Spinal cord (tissue), 10 donors: ENCODE measurements around the gene ARFGEF2. TPM values are rescaled to one million over a fixed set of nuclear protein-coding genes. Genes with fewer than 3 reads are reported as not detected.
"Not testable (repeated sequence)": the region's sequence is repeated elsewhere in the genome, so short reads cannot be mapped to it uniquely, and the experiment has no call there.

ENCODE experiments used
- DNase-seq, 6 donors: peaks; one replicate each; pipeline versions ENCODE4 v3.0.0 to v3.0.0-alpha.2; 2013 to 2015; ENCODE audit warnings: low spot score in 6 of 6, low read depth in 4 of 6
- H3K27ac ChIP-seq: one replicate; pipeline ENCODE4 v1.5.1; 2013; ENCODE audit warnings: low read depth, low read length, control low read depth
- H3K27me3 ChIP-seq: one replicate; pipeline ENCODE4 v1.6.1; 2013; ENCODE audit warnings: low read length; ENCODE audit not compliant: control insufficient read depth, insufficient read depth
- H3K36me3 ChIP-seq: one replicate; pipeline ENCODE4 v1.6.1; 2013; ENCODE audit warnings: low read length; ENCODE audit not compliant: control insufficient read depth, insufficient read depth
- H3K4me1 ChIP-seq: one replicate; pipeline ENCODE4 v1.6.1; 2013; ENCODE audit warnings: low read length; ENCODE audit not compliant: control insufficient read depth, insufficient read depth
- H3K4me3 ChIP-seq: one replicate; pipeline ENCODE4 v1.5.1; 2013; ENCODE audit warnings: low read depth, low read length, control low read depth
- H3K9me3 ChIP-seq: one replicate; pipeline ENCODE4 v1.6.1; 2013; ENCODE audit warnings: low read length; ENCODE audit not compliant: control insufficient read depth, insufficient read depth
- WGBS: methylation state at CpG from one replicate; pipeline ENCODE4 v1.1.5; 2013; ENCODE audit warnings: missing lambda C conversion rate; ENCODE audit not compliant: insufficient coverage; 5-methylcytosine and 5-hydroxymethylcytosine counted together
- polyA plus RNA-seq, 2 donors: library from polyadenylated mRNA; unstranded; fragments of 120-200 nt; gene quantifications; one replicate each; pipeline ENCODE4 v1.2.1, GENCODE V29; 2013; ENCODE audit not compliant: insufficient read length in 2 of 2
- total RNA-seq, 2 donors: library from RNA; depleted of rRNA in 1 of 2; stranded (reverse); fragments of 120-200 nt in 1 of 2; fragments of >200 nt in 1 of 2; gene quantifications; one replicate each; pipeline versions ENCODE4 v1.2.3 to v1.2.4, GENCODE V29; 2013 to 2014
- donor health status: healthy.

The ARFGEF2 gene
- total and polyA plus RNA-seq, 4 donors: 13.5 to 45.1 (median 20.4) TPM

- not testable (repeated sequence) for H3K4me1 ChIP-seq, H3K4me3 ChIP-seq, DNase-seq, H3K27me3 ChIP-seq, H3K9me3 ChIP-seq, H3K27ac ChIP-seq, H3K36me3 ChIP-seq
- 100% methylated on average over 1 of the region's 5 CpGs for WGBS
These were observed 12.9 kb downstream of the ARFGEF2 start for GRCh38 chr20:48934273-48934877.

DNA sequence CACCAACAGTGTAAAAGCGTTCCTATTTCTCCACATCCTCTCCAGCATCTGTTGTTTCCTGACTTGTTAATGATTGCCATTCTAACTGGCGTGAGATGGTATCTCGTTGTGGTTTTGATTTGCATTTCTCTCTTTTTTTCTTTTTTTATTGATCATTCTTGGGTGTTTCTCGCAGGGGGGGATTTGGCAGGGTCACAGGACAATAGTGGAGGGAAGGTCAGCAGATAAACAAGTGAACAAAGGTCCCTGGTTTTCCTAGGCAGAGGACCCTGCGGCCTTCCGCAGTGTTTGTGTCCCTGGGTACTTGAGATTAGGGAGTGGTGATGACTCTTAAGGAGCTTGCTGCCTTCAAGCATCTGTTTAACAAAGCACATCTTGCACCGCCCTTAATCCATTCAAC, 13.5 kb downstream of the ARFGEF2 start:
- DNase-seq, H3K4me3 ChIP-seq, H3K4me1 ChIP-seq, H3K27ac ChIP-seq, H3K36me3 ChIP-seq, H3K9me3 ChIP-seq, H3K27me3 ChIP-seq: not testable (repeated sequence)
- WGBS: no CpG with 5 or more reads among the region's 7 CpGs

DNA sequence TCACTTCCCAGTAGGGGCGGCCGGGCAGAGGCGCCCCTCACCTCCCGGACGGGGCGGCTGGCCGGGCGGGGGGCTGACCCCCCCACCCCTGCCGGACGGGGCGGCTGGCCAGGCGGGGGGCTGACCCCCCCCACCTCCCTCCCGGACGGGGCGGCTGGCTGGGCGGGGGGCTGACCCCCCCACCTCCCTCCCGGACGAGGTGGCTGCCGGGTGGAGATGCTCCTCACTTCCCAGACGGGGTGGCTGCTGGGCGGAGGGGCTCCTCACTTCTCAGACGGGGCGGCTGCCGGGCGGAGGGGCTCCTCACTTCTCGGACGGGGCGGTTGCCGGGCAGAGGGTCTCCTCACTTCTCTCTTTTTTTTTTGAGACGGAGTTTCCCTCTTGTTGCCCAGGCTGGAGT, 14.7 kb downstream of the ARFGEF2 start:
- H3K36me3 ChIP-seq, H3K4me1 ChIP-seq, H3K4me3 ChIP-seq, H3K27ac ChIP-seq, DNase-seq, H3K27me3 ChIP-seq, H3K9me3 ChIP-seq: not testable (repeated sequence)
- 91% methylated on average over 8 of the region's 30 CpGs for WGBS

DNA sequence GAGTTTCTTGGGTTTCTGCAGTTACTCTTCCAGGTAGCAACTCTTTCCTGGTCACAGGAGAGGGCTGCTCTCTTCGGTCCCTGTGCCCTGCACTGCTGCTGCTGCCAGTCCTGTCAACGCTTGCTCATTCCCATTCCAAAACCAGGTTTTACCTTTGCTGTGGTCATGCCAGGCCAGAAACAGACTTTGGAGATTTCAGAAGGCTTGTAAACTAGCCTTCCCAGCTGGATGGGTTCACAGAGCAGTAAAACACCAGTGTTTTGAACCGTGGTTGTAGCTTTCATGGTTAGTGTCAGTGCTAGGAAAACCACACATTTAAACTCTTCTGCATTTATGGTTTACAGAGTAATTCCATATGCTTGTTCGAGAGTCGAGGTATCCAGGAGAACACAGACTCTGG, 16.2 kb downstream of the ARFGEF2 start:
- no peaks in the 10 kb centered on the region for H3K27me3 ChIP-seq
- no peaks in the 10 kb centered on the region for H3K36me3 ChIP-seq
- H3K4me3 ChIP-seq: no peak overlapping the region
- H3K4me1 ChIP-seq: peaks cover 5% of the 10 kb centered on the region
- H3K9me3 ChIP-seq: no peaks in the 10 kb centered on the region
- H3K27ac ChIP-seq: no peak overlapping the region
- no peak for DNase-seq
- 63% methylated on average over 2 of the region's 5 CpGs for WGBS

- Histone ChIP-seq H3K27ac (no peak overlapping the region), H3K27me3 (no peaks in the 10 kb centered on the region), H3K4me1 (peaks cover 5% of the 10 kb centered on the region), H3K36me3 (peaks cover 3% of the 10 kb centered on the region), H3K9me3 (no peaks in the 10 kb centered on the region), H3K4me3 (no peak overlapping the region)
- 56% methylated on average over 2 of the region's 6 CpGs for WGBS
- no peak for DNase-seq
These were observed 17.2 kb downstream of the ARFGEF2 start for GRCh38 chr20:48938670-48939069.

DNA sequence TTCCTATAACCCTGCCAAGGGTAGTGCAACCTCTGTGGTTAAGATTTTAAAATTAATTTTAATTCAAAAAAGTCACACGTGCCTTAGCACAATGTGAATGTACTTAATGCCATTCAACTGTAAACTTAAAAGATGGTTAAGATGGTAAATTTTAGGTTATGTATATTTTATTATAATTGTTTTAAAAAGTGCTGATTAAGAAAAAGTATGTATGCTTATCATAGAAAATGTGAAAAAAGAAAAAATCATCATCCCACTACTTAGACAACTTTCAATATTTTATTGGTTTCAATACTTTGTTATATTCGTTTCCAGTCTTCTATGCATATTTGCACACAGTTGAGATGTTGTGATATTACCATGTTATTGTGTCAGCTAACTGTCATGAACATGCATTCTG, 18.7 kb downstream of the ARFGEF2 start:
- H3K4me1 ChIP-seq: peaks cover 5% of the 10 kb centered on the region
- H3K4me3 ChIP-seq: no peak overlapping the region

GRCh38 chr20:48941467-48941866, 20.0 kb downstream of the ARFGEF2 start:
- no peak overlapping the region for H3K4me3 ChIP-seq
- H3K4me1 ChIP-seq: peaks cover 5% of the 10 kb centered on the region
- DNase-seq: no peak
- H3K27ac ChIP-seq: no peak overlapping the region
- H3K36me3 ChIP-seq: peaks cover 11% of the 10 kb centered on the region
- WGBS: 69% methylated on average over 3 of the region's 4 CpGs
- no peaks in the 10 kb centered on the region for H3K27me3 ChIP-seq
- no peaks in the 10 kb centered on the region for H3K9me3 ChIP-seq

More for the DNA sequence above, 18.7 kb downstream of the ARFGEF2 start:
- H3K36me3 ChIP-seq: peaks cover 8% of the 10 kb centered on the region
- no CpG with 5 or more reads among the region's 2 CpGs for WGBS
- no peak for DNase-seq
- H3K27me3 ChIP-seq: no peaks in the 10 kb centered on the region
- no peak overlapping the region for H3K27ac ChIP-seq
- no peaks in the 10 kb centered on the region for H3K9me3 ChIP-seq

- Histone ChIP-seq H3K36me3 (peaks cover 11% of the 10 kb centered on the region), H3K27ac (no peak overlapping the region), H3K9me3 (no peaks in the 10 kb centered on the region), H3K27me3 (no peaks in the 10 kb centered on the region), H3K4me1 (no peaks in the 10 kb centered on the region), H3K4me3 (no peak overlapping the region)
- DNase-seq: peak in 1 of 6 donors; percentile 48
- no CpG with 5 or more reads among the region's 2 CpGs for WGBS
These were observed 21.2 kb downstream of the ARFGEF2 start for GRCh38 chr20:48942730-48943129.

GRCh38 chr20:48944663-48945297, 23.3 kb downstream of the ARFGEF2 start:
- H3K27me3 ChIP-seq: no peaks in the 10 kb centered on the region
- H3K4me1 ChIP-seq: no peaks in the 10 kb centered on the region
- WGBS: 100% methylated on average over 2 of the region's 3 CpGs
- no peak overlapping the region for H3K4me3 ChIP-seq
- H3K36me3 ChIP-seq: peaks cover 18% of the 10 kb centered on the region
- no peak for DNase-seq
- no peak overlapping the region for H3K27ac ChIP-seq
- H3K9me3 ChIP-seq: no peaks in the 10 kb centered on the region

DNA sequence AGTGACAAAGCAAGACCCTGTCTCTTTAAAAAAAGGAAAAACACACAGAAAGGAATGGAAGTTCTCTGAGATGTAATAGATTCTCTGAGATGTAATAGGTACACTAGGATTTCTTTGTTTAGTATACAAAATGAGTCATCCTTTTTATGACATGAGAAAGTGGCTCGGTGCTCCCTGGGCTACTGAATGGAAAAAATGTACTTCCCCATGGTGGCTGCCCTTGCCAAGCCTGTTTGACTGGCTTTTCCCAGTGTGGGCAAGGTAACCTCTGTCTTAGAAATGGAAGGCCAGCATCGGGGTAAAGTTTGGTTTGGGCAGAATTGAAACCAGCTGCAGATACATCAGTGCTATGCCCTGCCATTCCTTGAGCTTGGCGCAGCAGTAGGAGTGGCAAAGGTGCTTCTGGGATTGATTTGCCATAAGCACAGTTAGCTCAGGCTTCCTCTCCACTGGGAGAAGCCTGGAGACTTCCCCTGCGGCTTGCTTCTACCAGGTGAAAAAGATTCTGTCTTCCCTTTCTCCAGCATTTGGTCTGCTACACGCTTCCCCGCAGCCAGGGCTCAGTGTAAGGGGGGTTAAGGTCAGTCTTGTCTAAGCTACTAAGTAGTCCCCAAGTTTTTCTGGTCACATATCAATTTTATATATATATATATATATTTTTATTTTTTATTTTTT, 24.5 kb downstream of the ARFGEF2 start:
- Histone ChIP-seq H3K27ac (no peak overlapping the region), H3K27me3 (no peaks in the 10 kb centered on the region), H3K36me3 (peaks cover 18% of the 10 kb centered on the region), H3K4me1 (no peaks in the 10 kb centered on the region), H3K9me3 (no peaks in the 10 kb centered on the region), H3K4me3 (no peak overlapping the region)
- WGBS: 92% methylated on average over 3 of the region's 6 CpGs
- no peak for DNase-seq
